ENCODE results near the gene WDR91.
"Not testable (repeated sequence)": the region's sequence is repeated elsewhere in the genome, so short reads cannot be mapped to it uniquely, and the experiment has no call there.

WDR91 gene

GRCh38 chr7:135245226-135246190 is 34.2 kb upstream of the WDR91 start:
- H3K27me3 ChIP-seq (ENCODE audit: control insufficient read depth, insufficient read depth, low read length): no peaks in the 10 kb centered on the region
- H3K9ac ChIP-seq (ENCODE audit: low read length): no peak overlapping the region
- no peaks in the 10 kb centered on the region for H3K4me1 ChIP-seq (ENCODE audit: control insufficient read depth, insufficient read depth, low read length)
- H3K4me3 ChIP-seq (ENCODE audit: low read length): no peak overlapping the region
- H3K36me3 ChIP-seq (ENCODE audit: control insufficient read depth, insufficient read depth, low read length): no peaks in the 10 kb centered on the region
- no peak overlapping the region for H3K27ac ChIP-seq (ENCODE audit: low read depth, low read length)

GRCh38 chr7:135242096-135242684 is 30.9 kb upstream of the WDR91 start:
- Histone ChIP-seq H3K4me1 (ENCODE audit: control insufficient read depth, insufficient read depth, low read length) (no peaks in the 10 kb centered on the region), H3K27me3 (ENCODE audit: control insufficient read depth, insufficient read depth, low read length) (no peaks in the 10 kb centered on the region)

GRCh38 chr7:135240441-135240840 is 29.1 kb upstream of the WDR91 start:
- H3K27me3 ChIP-seq (ENCODE audit: control insufficient read depth, insufficient read depth, low read length): no peaks in the 10 kb centered on the region
- no peaks in the 10 kb centered on the region for H3K4me1 ChIP-seq (ENCODE audit: control insufficient read depth, insufficient read depth, low read length)
- H3K36me3 ChIP-seq (ENCODE audit: control insufficient read depth, insufficient read depth, low read length): no peaks in the 10 kb centered on the region
- H3K4me3 ChIP-seq (ENCODE audit: low read length): no peak overlapping the region
- H3K9ac ChIP-seq (ENCODE audit: low read length): no peak overlapping the region
- H3K27ac ChIP-seq (ENCODE audit: low read depth, low read length): no peak overlapping the region

More at GRCh38 chr7:135242096-135242684, 30.9 kb upstream of the WDR91 start:
- H3K36me3 ChIP-seq (ENCODE audit: control insufficient read depth, insufficient read depth, low read length): no peaks in the 10 kb centered on the region
- no peak overlapping the region for H3K9ac ChIP-seq (ENCODE audit: low read length)
- H3K4me3 ChIP-seq (ENCODE audit: low read length): no peak overlapping the region
- no peak overlapping the region for H3K27ac ChIP-seq (ENCODE audit: low read depth, low read length)

GRCh38 chr7:135239263-135239662 is 27.9 kb upstream of the WDR91 start:
- Histone ChIP-seq H3K36me3 (ENCODE audit: control insufficient read depth, insufficient read depth, low read length) (no peaks in the 10 kb centered on the region), H3K27ac (ENCODE audit: low read depth, low read length) (no peak overlapping the region), H3K27me3 (ENCODE audit: control insufficient read depth, insufficient read depth, low read length) (no peaks in the 10 kb centered on the region), H3K4me1 (ENCODE audit: control insufficient read depth, insufficient read depth, low read length) (no peaks in the 10 kb centered on the region), H3K9ac (ENCODE audit: low read length) (no peak overlapping the region), H3K4me3 (ENCODE audit: low read length) (no peak overlapping the region)

- H3K4me3 ChIP-seq (ENCODE audit: low read length): no peak overlapping the region
- no peak overlapping the region for H3K27ac ChIP-seq (ENCODE audit: low read depth, low read length)
- no peaks in the 10 kb centered on the region for H3K4me1 ChIP-seq (ENCODE audit: control insufficient read depth, insufficient read depth, low read length)
- no peak overlapping the region for H3K9ac ChIP-seq (ENCODE audit: low read length)
- no peaks in the 10 kb centered on the region for H3K36me3 ChIP-seq (ENCODE audit: control insufficient read depth, insufficient read depth, low read length)
- H3K27me3 ChIP-seq (ENCODE audit: control insufficient read depth, insufficient read depth, low read length): no peaks in the 10 kb centered on the region
These were observed 26.9 kb upstream of the WDR91 start for GRCh38 chr7:135238112-135238744.

- no peaks in the 10 kb centered on the region for H3K4me1 ChIP-seq (ENCODE audit: control insufficient read depth, insufficient read depth, low read length)
- H3K27me3 ChIP-seq (ENCODE audit: control insufficient read depth, insufficient read depth, low read length): no peaks in the 10 kb centered on the region
- H3K9ac ChIP-seq (ENCODE audit: low read length): no peak overlapping the region
- no peak overlapping the region for H3K27ac ChIP-seq (ENCODE audit: low read depth, low read length)
- no peak overlapping the region for H3K4me3 ChIP-seq (ENCODE audit: low read length)
- H3K36me3 ChIP-seq (ENCODE audit: control insufficient read depth, insufficient read depth, low read length): no peaks in the 10 kb centered on the region
These were observed 25.4 kb upstream of the WDR91 start for GRCh38 chr7:135236727-135237126.

GRCh38 chr7:135235841-135236240 is 24.5 kb upstream of the WDR91 start:
- no peaks in the 10 kb centered on the region for H3K36me3 ChIP-seq (ENCODE audit: control insufficient read depth, insufficient read depth, low read length)
- no peak overlapping the region for H3K27ac ChIP-seq (ENCODE audit: low read depth, low read length)
- no peaks in the 10 kb centered on the region for H3K4me1 ChIP-seq (ENCODE audit: control insufficient read depth, insufficient read depth, low read length)
- H3K4me3 ChIP-seq (ENCODE audit: low read length): no peak overlapping the region
- no peak overlapping the region for H3K9ac ChIP-seq (ENCODE audit: low read length)
- H3K27me3 ChIP-seq (ENCODE audit: control insufficient read depth, insufficient read depth, low read length): no peaks in the 10 kb centered on the region

- Histone ChIP-seq H3K4me3 (ENCODE audit: low read length) (no peak overlapping the region), H3K36me3 (ENCODE audit: control insufficient read depth, insufficient read depth, low read length) (no peaks in the 10 kb centered on the region), H3K27ac (ENCODE audit: low read depth, low read length) (no peak overlapping the region), H3K27me3 (ENCODE audit: control insufficient read depth, insufficient read depth, low read length) (no peaks in the 10 kb centered on the region), H3K9ac (ENCODE audit: low read length) (no peak overlapping the region), H3K4me1 (ENCODE audit: control insufficient read depth, insufficient read depth, low read length) (no peaks in the 10 kb centered on the region)
These were observed 23.4 kb upstream of the WDR91 start for GRCh38 chr7:135234727-135235126.

GRCh38 chr7:135234095-135234494 is 22.8 kb upstream of the WDR91 start:
- H3K36me3 ChIP-seq (ENCODE audit: control insufficient read depth, insufficient read depth, low read length); H3K9ac ChIP-seq (ENCODE audit: low read length): not testable (repeated sequence)

GRCh38 chr7:135233570-135233969 is 22.2 kb upstream of the WDR91 start, which contains the start of gene STRA8:
Gene STRA8, plus strand, starts transcription at chr7:135233838. Its CDS starts 6,687 bp downstream, at chr7:135240525.
- no peak within 1 kb of the TSS for H3K4me3 ChIP-seq (ENCODE audit: low read length)
- no peak within 1 kb of the TSS for H3K9ac ChIP-seq (ENCODE audit: low read length)
- H3K36me3 ChIP-seq (ENCODE audit: control insufficient read depth, insufficient read depth, low read length): no peaks in the 10 kb centered on the region
- H3K4me1 ChIP-seq (ENCODE audit: control insufficient read depth, insufficient read depth, low read length): no peaks in the 10 kb centered on the region
- H3K27me3 ChIP-seq (ENCODE audit: control insufficient read depth, insufficient read depth, low read length): no peaks in the 10 kb centered on the region
- H3K27ac ChIP-seq (ENCODE audit: low read depth, low read length): no peak within 1 kb of the TSS

More at GRCh38 chr7:135234095-135234494, 22.8 kb upstream of the WDR91 start:
- not testable (repeated sequence) for H3K27ac ChIP-seq (ENCODE audit: low read depth, low read length); H3K27me3 ChIP-seq (ENCODE audit: control insufficient read depth, insufficient read depth, low read length); H3K4me3 ChIP-seq (ENCODE audit: low read length); H3K4me1 ChIP-seq (ENCODE audit: control insufficient read depth, insufficient read depth, low read length)

GRCh38 chr7:135232720-135233119 is 21.4 kb upstream of the WDR91 start:
- Histone ChIP-seq H3K4me1 (ENCODE audit: control insufficient read depth, insufficient read depth, low read length) (no peaks in the 10 kb centered on the region), H3K4me3 (ENCODE audit: low read length) (no peak overlapping the region), H3K27ac (ENCODE audit: low read depth, low read length) (no peak overlapping the region), H3K36me3 (ENCODE audit: control insufficient read depth, insufficient read depth, low read length) (no peaks in the 10 kb centered on the region), H3K27me3 (ENCODE audit: control insufficient read depth, insufficient read depth, low read length) (no peaks in the 10 kb centered on the region), H3K9ac (ENCODE audit: low read length) (no peak overlapping the region)

GRCh38 chr7:135232087-135232486 is 20.8 kb upstream of the WDR91 start:
- Histone ChIP-seq H3K27ac (ENCODE audit: low read depth, low read length) (no peak overlapping the region), H3K9ac (ENCODE audit: low read length) (no peak overlapping the region), H3K27me3 (ENCODE audit: control insufficient read depth, insufficient read depth, low read length) (no peaks in the 10 kb centered on the region), H3K36me3 (ENCODE audit: control insufficient read depth, insufficient read depth, low read length) (no peaks in the 10 kb centered on the region), H3K4me3 (ENCODE audit: low read length) (no peak overlapping the region), H3K4me1 (ENCODE audit: control insufficient read depth, insufficient read depth, low read length) (no peaks in the 10 kb centered on the region)
